HS-27A (cell line): ENCODE results near the gene NEIL3.
"Not testable (repeated sequence)": the region's sequence is repeated elsewhere in the genome, so short reads cannot be mapped to it uniquely, and the experiment has no call there.

ENCODE experiments used
- DNase-seq: peaks from one replicate; pipeline ENCODE4 v3.0.0-alpha.2; 2012; ENCODE audit warnings: low read depth, missing footprints

Gene NEIL3

GRCh38 chr4:177301126-177301639, 8.5 kb upstream of the NEIL3 start:
- no peak for DNase-seq

- DNase-seq: no peak
These were observed 7.1 kb upstream of the NEIL3 start for GRCh38 chr4:177302371-177303100.

- DNase-seq: no peak
These were observed 5.6 kb upstream of the NEIL3 start for GRCh38 chr4:177304094-177304493.

- not testable (repeated sequence) for DNase-seq
These were observed 4.8 kb upstream of the NEIL3 start for GRCh38 chr4:177304864-177305263.

- DNase-seq: no peak
These were observed 1.5 kb upstream of the NEIL3 start for GRCh38 chr4:177308125-177308524.

- no peak for DNase-seq
These were observed 690 bp upstream of the NEIL3 start for GRCh38 chr4:177308847-177309521.

- no peak for DNase-seq
These were observed 1.9 kb downstream of the NEIL3 start for GRCh38 chr4:177311589-177311988.

- no peak for DNase-seq
These were observed 3.6 kb downstream of the NEIL3 start for GRCh38 chr4:177313263-177313662.

- no peak for DNase-seq
These were observed 6.2 kb downstream of the NEIL3 start for GRCh38 chr4:177315767-177316464.

- DNase-seq: no peak
These were observed 11.0 kb downstream of the NEIL3 start for GRCh38 chr4:177320721-177321120.

- no peak for DNase-seq
These were observed 12.0 kb downstream of the NEIL3 start for GRCh38 chr4:177321647-177322046.

- DNase-seq: no peak
These were observed 12.6 kb downstream of the NEIL3 start for GRCh38 chr4:177322266-177322665.

GRCh38 chr4:177322881-177323280, 13.2 kb downstream of the NEIL3 start:
- DNase-seq: no peak

- DNase-seq: no peak
These were observed 13.7 kb downstream of the NEIL3 start for GRCh38 chr4:177323416-177323815.

GRCh38 chr4:177332119-177332518, 22.4 kb downstream of the NEIL3 start:
- no peak for DNase-seq

- DNase-seq: no peak
These were observed 30.1 kb downstream of the NEIL3 start for GRCh38 chr4:177339477-177340374.

- DNase-seq: no peak
These were observed 38.7 kb downstream of the NEIL3 start for GRCh38 chr4:177348348-177348747.

- no peak for DNase-seq
These were observed 39.5 kb downstream of the NEIL3 start for GRCh38 chr4:177349191-177349590.

GRCh38 chr4:177351622-177352244, 42.1 kb downstream of the NEIL3 start:
- DNase-seq: no peak

GRCh38 chr4:177356206-177356605, 46.5 kb downstream of the NEIL3 start:
- DNase-seq: no peak

GRCh38 chr4:177356921-177357320, 47.2 kb downstream of the NEIL3 start:
- DNase-seq: no peak
